Hematopoietic multipotent progenitor cell (in vitro differentiated cells): ENCODE results near the gene ARSK. TPM values are rescaled to one million over a fixed set of nuclear protein-coding genes. Genes with fewer than 3 reads are reported as not detected.

ENCODE experiments used
- DNase-seq, 3 donors: peaks; one replicate each; pipeline ENCODE4 v3.0.0-alpha.2; 2011 to 2015; ENCODE audit warnings: low read depth in 2 of 3, low spot score in 2 of 3
- total RNA-seq: library from RNA; depleted of rRNA; stranded (reverse); fragments of >200 nt; gene quantifications from one replicate; pipeline ENCODE4 v1.2.3, GENCODE V29; 2012

ARSK gene
- 3.8 TPM for total RNA-seq

- DNase-seq: peak; percentile 94 to 99 (median 99)
Measured at GRCh38 chr5:95554647-95555548, at the start of gene ARSK, which contains the start of gene SKIC3. Gene ARSK (plus strand): TSS chr5:95555101. CDS start chr5:95555279, 178 bp downstream. Gene SKIC3 (minus strand): TSS chr5:95554977. CDS start chr5:95547150, 7,827 bp downstream.

- DNase-seq: no peak
Measured at GRCh38 chr5:95508550-95508949, 46.4 kb upstream of the ARSK start.

- no peak for DNase-seq
Measured at GRCh38 chr5:95511606-95512005, 43.3 kb upstream of the ARSK start.

- DNase-seq: no peak
Measured at GRCh38 chr5:95518417-95518816, 36.5 kb upstream of the ARSK start.

GRCh38 chr5:95519151-95519550 is 35.8 kb upstream of the ARSK start:
- no peak for DNase-seq

GRCh38 chr5:95519681-95520080 is 35.2 kb upstream of the ARSK start:
- DNase-seq: no peak

GRCh38 chr5:95520206-95520605 is 34.7 kb upstream of the ARSK start:
- no peak for DNase-seq

- no peak for DNase-seq
Measured at GRCh38 chr5:95524423-95524822, 30.5 kb upstream of the ARSK start.

GRCh38 chr5:95526871-95527270 is 28.0 kb upstream of the ARSK start:
- no peak for DNase-seq

- DNase-seq: no peak
Measured at GRCh38 chr5:95528565-95528964, 26.3 kb upstream of the ARSK start.

- DNase-seq: no peak
Measured at GRCh38 chr5:95530416-95530815, 24.5 kb upstream of the ARSK start.

- DNase-seq: no peak
Measured at GRCh38 chr5:95531491-95531890, 23.4 kb upstream of the ARSK start.

- no peak for DNase-seq
Measured at GRCh38 chr5:95532415-95532814, 22.5 kb upstream of the ARSK start.

- no peak for DNase-seq
Measured at GRCh38 chr5:95533106-95533505, 21.8 kb upstream of the ARSK start.

- DNase-seq: no peak
Measured at GRCh38 chr5:95533761-95534160, 21.1 kb upstream of the ARSK start.

GRCh38 chr5:95537501-95537900 is 17.4 kb upstream of the ARSK start:
- no peak for DNase-seq

GRCh38 chr5:95543017-95543705 is 11.7 kb upstream of the ARSK start:
- DNase-seq: peak in 1 of 3 donors; percentile 5

GRCh38 chr5:95549030-95549429 is 5.9 kb upstream of the ARSK start:
- DNase-seq: no peak

- DNase-seq: no peak
Measured at GRCh38 chr5:95554331-95554646, 612 bp upstream of the ARSK start.

- no peak for DNase-seq
Measured at GRCh38 chr5:95555553-95555952, 652 bp downstream of the ARSK start.

- no peak for DNase-seq
Measured at GRCh38 chr5:95557841-95558240, 2.9 kb downstream of the ARSK start.

- DNase-seq: no peak
Measured at GRCh38 chr5:95562282-95562681, 7.4 kb downstream of the ARSK start.
